Heart right ventricle (tissue), 16 donors: ENCODE results near the gene KDM8. TPM values are rescaled to one million over a fixed set of nuclear protein-coding genes. Genes with fewer than 3 reads are reported as not detected.
"Not testable (repeated sequence)": the region's sequence is repeated elsewhere in the genome, so short reads cannot be mapped to it uniquely, and the experiment has no call there.

Experiments
- ATAC-seq, 8 donors: fragments of 200-7000 bp; cut with Tn5 transposase; one replicate each; pipeline ENCODE4 v1.9.1; 2020; ENCODE audit warnings: mild to moderate bottlenecking in 8 of 8, moderate library complexity in 8 of 8, moderate number of reproducible peaks in 1 of 8
- DNase-seq, 2 donors: peaks; one replicate each; pipeline ENCODE4 v3.0.0-alpha.2; 2020
- H3K27ac ChIP-seq, 10 donors: fragments of 200-600 bp; sonication (generic) in 2 of 10; one replicate each; pipeline versions ENCODE4 v1.5.0 to v1.8.0; 2020 to 2022; ENCODE audit warnings: mild to moderate bottlenecking in 3 of 10
- H3K27me3 ChIP-seq, 7 donors: fragments of 200-600 bp; one replicate each; pipeline ENCODE4 v1.8.0; 2021 to 2022; ENCODE audit warnings: mild to moderate bottlenecking in 2 of 7
- H3K36me3 ChIP-seq, 9 donors: fragments of 200-600 bp; sonication (generic) in 1 of 9; one replicate each; pipeline versions ENCODE4 v1.5.0 to v1.8.0; 2020 to 2022; ENCODE audit warnings: mild to moderate bottlenecking in 2 of 9
- H3K4me1 ChIP-seq, 9 donors: fragments of 200-600 bp; sonication (generic) in 1 of 9; one replicate each; pipeline versions ENCODE4 v1.5.0 to v1.8.0; 2020 to 2022; ENCODE audit warnings: mild to moderate bottlenecking in 4 of 9
- H3K4me3 ChIP-seq, 10 donors: fragments of 200-600 bp; sonication (generic) in 2 of 10; one replicate each; pipeline versions ENCODE4 v1.5.0 to v1.8.0; 2020 to 2022; ENCODE audit warnings: mild to moderate bottlenecking in 7 of 10, moderate library complexity in 2 of 10
- H3K9me3 ChIP-seq, 11 donors: fragments of 200-600 bp in 10 of 11; sonication (generic) in 2 of 11; one replicate each; pipeline versions ENCODE4 v1.5.0 to v1.8.0; 2013 to 2022; ENCODE audit warnings: mild to moderate bottlenecking in 2 of 11, control low read depth in 1 of 11, moderate library complexity in 1 of 11
- CTCF ChIP-seq, 9 donors: fragments of 200-600 bp; sonication (generic) in 2 of 9; IDR thresholded peaks; one replicate each; pipeline versions ENCODE4 v1.5.0 to v1.8.0; 2021 to 2022; ENCODE audit warnings: antibody characterized with exemption in 9 of 9, mild to moderate bottlenecking in 5 of 9, moderate library complexity in 1 of 9
- WGBS, 2 donors: extraction: QIAGEN DNeasy Blood & Tissue Kit; methylation state at CpG; one replicate each; pipeline ENCODE4 v1.1.7; 2013; ENCODE audit warnings: inconsistent platforms in 1 of 2; 5-methylcytosine and 5-hydroxymethylcytosine counted together
- intact Hi-C, 10 donors: fragments of 100-400 bp; cut with DNase I; formaldehyde crosslinking; loops; one replicate each; pipeline versions ENCODE4 v1.11.1 to v1.14.2; 2022
- polyA plus RNA-seq, 2 donors: library from polyadenylated mRNA; stranded (reverse); fragments of 200-250 nt; gene quantifications; one replicate each; pipeline ENCODE4 v1.2.3, GENCODE V29; 2013
- total RNA-seq, 10 donors: library from RNA; stranded (reverse); fragmentation: NEBNext Ultra II Directional in 3 of 10; extraction: Animal tissue kit (Norgen Biotek cat#: 25700) in 3 of 10; gene quantifications; one replicate each; pipeline versions ENCODE4 v1.2.1 to v1.2.4, GENCODE V29; 2021 to 2023
- donor health status: Arrhythmogenic right ventricular cardiomyopathy.
- donor health status: ischemic (EF 13 %, LVEDD 7.1; RV severe dilation, severe dysfunction).
- donor health status: healthy with polysubstance abuse.
- donor health status: DM: no; HTN: yes; CAD: no.
- donor health status: DM: no; HTN: no; CAD: no.
- donor health status: ischemic (EF 25% LVEDD 6.9; RV normal size, moderate dysfunction).
- donor health status: ischemic (EF 25% LVEDD 5.7; RV mildly dilated, moderate dysfunction).
- donor health status: healthy.
- donor health status: DM: yes; HTN: yes; CAD: no.
- donor health status: Ischemic cardiomyopathy.
- donor health status: ischemic (EF 35%, LVEDD 5.7; RV mildly dilated, moderate dysfunction).
- donor health status: nonischemic (EF 11% LVEDD 7.7; RV severe dilation, severe dysfunction).
- donor health status: DM: yes; HTN: yes; CAD: no.
- donor health status: PGD.
- donor health status: ischemic (EF 29% LVEDD 5.4; RV normal size, mild dysfunction).
- donor health status: nonischemic (EF 23%, LVEDD 6.1; RV moderate dilation, normal function).

The KDM8 gene
- total and polyA plus RNA-seq, 12 donors, result 1.5 to 5.8 (median 3.3) TPM

DNA sequence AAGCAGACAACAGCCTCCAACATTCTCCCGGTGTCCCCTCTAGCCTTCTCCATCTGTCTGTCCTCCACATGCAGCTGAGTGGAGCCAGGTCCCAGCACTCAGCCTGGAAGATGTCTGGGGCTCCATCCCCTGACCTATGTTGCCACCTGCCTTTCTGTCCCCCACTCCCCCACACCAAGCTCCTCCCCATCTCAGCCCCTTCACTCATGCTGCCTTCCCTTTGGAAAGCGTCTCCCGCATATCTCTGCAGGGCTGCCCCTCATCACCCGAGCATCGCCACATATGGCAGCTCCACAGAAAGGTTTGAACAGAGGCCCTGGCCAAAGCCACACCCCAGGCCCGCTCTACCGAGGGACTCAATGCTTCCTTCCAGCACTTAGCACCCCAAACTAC lies 41.0 kb downstream of the KDM8 start:
- Histone ChIP-seq H3K27me3 (no peaks in the 10 kb centered on the region), H3K4me3 (no peak overlapping the region), H3K9me3 (no peaks in the 10 kb centered on the region), H3K36me3 (no peaks in the 10 kb centered on the region), H3K4me1 (peaks cover 13 to 73% (median 56%) of the 10 kb centered on the region in 9 donors), H3K27ac (peak overlapping the region in 8 of 10 donors; percentile 41 to 84 (median 66))
- TF ChIP-seq CTCF (IDR thresholded peaks at IDR 0.05), result no peak
- intact Hi-C loops, result loop anchor here in 1 of 10 donors (10.0 kb wide), 1 partner anchor 70 kb away; the partner anchor contains the start of gene IL4R
- DNase-seq (no peak), ATAC-seq (no peak)
- 91 to 95% methylated on average over 7 of the region's 7 CpGs for WGBS, 2 donors

DNA sequence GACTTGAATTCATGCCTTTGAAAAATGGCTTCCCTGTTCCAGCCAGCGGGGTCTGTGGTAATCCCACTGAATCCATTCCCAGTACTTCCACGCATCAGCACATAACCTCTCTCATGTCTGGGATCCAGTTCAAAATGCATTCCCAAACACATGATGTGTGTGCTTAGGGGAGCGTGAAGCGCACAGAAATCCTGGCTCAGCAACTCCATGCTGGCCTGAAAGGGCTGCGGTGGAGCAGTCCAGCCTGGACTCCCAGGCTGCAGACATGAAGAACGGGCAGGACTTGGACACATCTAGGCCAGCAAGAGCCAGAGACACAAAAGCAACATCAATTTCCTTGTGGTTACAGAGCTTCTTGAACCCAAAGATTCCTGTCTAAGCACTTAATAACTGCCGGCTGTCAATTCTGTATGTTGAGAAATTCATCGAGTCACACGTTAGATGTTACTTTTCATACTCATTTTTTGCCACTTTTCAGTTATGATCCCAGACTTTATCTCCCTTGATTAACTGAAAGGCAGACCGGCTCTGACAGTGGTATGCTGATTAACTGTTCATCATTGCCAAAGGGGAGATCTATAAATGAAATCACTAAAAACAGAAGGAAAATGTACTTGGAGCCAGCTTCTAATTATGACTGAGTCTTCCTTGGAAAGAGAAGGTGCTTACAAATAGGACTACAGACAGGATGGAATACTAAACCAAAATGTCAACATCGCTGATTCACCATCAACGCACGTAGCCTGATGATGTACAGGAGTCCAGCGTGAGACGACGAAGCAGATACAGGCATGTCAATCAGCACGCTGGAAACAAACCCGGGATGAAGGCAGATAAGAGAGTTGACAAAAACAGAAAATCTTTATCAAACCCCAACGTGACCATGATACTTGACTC lies 42.2 kb downstream of the KDM8 start:
- 56 to 59% methylated on average over 19 of the region's 19 CpGs for WGBS, 2 donors

DNA sequence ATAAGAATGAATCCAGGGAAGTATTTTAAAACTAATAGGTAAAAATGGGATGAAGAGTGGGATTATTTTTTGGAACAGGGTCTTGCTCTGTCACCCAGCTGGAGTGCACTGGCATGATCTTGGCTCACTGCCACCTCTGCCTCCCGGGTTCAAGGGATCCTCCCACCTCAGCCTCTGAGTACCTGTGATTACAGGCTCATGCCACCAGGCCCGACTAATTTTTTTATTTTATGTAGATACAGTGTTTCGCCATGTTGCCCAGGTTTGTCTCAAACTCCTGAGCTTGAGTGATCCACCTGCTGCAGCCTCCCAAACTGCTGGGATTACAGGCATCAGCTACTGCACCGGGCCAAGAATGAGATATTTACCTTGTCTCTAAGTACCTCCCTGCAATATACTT lies 43.1 kb downstream of the KDM8 start:
- Histone ChIP-seq H3K4me3 (no peak overlapping the region), H3K4me1 (peaks cover 13 to 66% (median 47%) of the 10 kb centered on the region in 9 donors), H3K36me3 (no peaks in the 10 kb centered on the region), H3K27me3 (no peaks in the 10 kb centered on the region), H3K27ac (peak overlapping the region in 4 of 10 donors; percentile 29 to 84 (median 66)), H3K9me3 (no peaks in the 10 kb centered on the region)
- no peak for DNase-seq
- intact Hi-C loops, result loop anchor here in 1 of 10 donors (10.0 kb wide), 1 partner anchor 68 kb away; the partner anchor contains the start of gene IL4R
- 76 to 78% methylated on average over 4 of the region's 4 CpGs for WGBS, 2 donors
- TF ChIP-seq CTCF (IDR thresholded peaks at IDR 0.05), result no peak
- no peak for ATAC-seq

More for the DNA sequence above, 42.2 kb downstream of the KDM8 start:
- Histone ChIP-seq H3K27ac (peak overlapping the region in 9 of 10 donors; percentile 26 to 84 (median 50)), H3K4me1 (peaks cover 13 to 73% (median 56%) of the 10 kb centered on the region in 9 donors), H3K9me3 (no peaks in the 10 kb centered on the region), H3K36me3 (no peaks in the 10 kb centered on the region), H3K4me3 (no peak overlapping the region), H3K27me3 (no peaks in the 10 kb centered on the region)
- DNase-seq (no peak), ATAC-seq (peak; percentile 64 to 79 (median 72))
- TF ChIP-seq CTCF (IDR thresholded peaks at IDR 0.05), result no peak
- intact Hi-C loops, result loop anchor here in 1 of 10 donors (10.0 kb wide), 1 partner anchor 69 kb away; the partner anchor contains the start of gene IL4R

DNA sequence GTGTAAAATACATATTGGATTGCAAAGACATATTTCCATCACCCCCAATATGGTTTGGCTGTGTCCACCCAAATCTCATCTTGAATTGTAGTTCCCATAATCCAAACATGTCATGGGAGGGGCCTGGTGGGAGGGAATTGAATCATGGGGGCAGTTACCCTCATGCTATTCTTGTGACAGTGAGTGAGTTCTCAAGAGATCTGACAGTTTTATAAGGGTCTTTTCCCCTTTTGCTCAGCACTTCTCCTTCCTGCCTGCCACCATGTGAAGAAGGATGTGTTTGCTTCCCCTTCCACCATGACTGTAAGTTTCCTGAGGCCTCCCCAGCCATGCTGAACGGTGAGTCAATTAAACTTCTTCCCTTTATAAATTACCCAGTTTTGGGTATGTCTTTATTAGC lies 43.8 kb downstream of the KDM8 start:
- not testable (repeated sequence) for ATAC-seq, H3K4me3 ChIP-seq, H3K27me3 ChIP-seq, H3K36me3 ChIP-seq, H3K9me3 ChIP-seq, DNase-seq
- H3K27ac ChIP-seq, result peak overlapping the region in 1 of 10 donors; percentile 84
- WGBS, 2 donors, result 71 to 75% methylated on average over 1 of the region's 1 CpG
- peaks cover 11 to 59% (median 45%) of the 10 kb centered on the region in 9 donors for H3K4me1 ChIP-seq
- intact Hi-C loops, result loop anchor here in 1 of 10 donors (10.0 kb wide), 1 partner anchor 68 kb away; the partner anchor contains the start of gene IL4R
